Forelimb muscle (tissue), 1 donor: Measurements from ENCODE around the gene WDR62. TPM values are rescaled to one million over a fixed set of nuclear protein-coding genes. Genes with fewer than 3 reads are reported as not detected.

Experiments used
- DNase-seq: peaks from one replicate; pipeline ENCODE4 v3.0.0-alpha.2; 2013; ENCODE audit warnings: low read depth
- polyA plus RNA-seq: library from polyadenylated mRNA; unstranded; fragments of 120-200 nt; gene quantifications from one replicate; pipeline ENCODE4 v1.2.1, GENCODE V29; 2013; ENCODE audit not compliant: insufficient read length

Gene WDR62
- 2.5 TPM for polyA plus RNA-seq

GRCh38 chr19:36054733-36055686 is at the start of gene WDR62:
Gene WDR62 (plus strand): TSS chr19:36054897. CDS start chr19:36054972, 75 bp downstream.
- DNase-seq = no peak

GRCh38 chr19:36006955-36007354 is 47.7 kb upstream of the WDR62 start:
- DNase-seq = no peak

GRCh38 chr19:36008336-36008978 is 46.2 kb upstream of the WDR62 start, which contains the start of gene SYNE4:
Gene SYNE4 (minus strand): TSS chr19:36008813. CDS start chr19:36008681, 132 bp downstream.
- no peak for DNase-seq

GRCh38 chr19:36009220-36009619 is 45.5 kb upstream of the WDR62 start:
- no peak for DNase-seq

- no peak for DNase-seq
Measured at GRCh38 chr19:36009633-36010379, 44.9 kb upstream of the WDR62 start.

- no peak for DNase-seq
Measured at GRCh38 chr19:36010402-36010801, 44.3 kb upstream of the WDR62 start.

- no peak for DNase-seq
Measured at GRCh38 chr19:36013280-36014011, 41.3 kb upstream of the WDR62 start.

- peak; percentile 93 for DNase-seq
Measured at GRCh38 chr19:36014012-36014924, 40.4 kb upstream of the WDR62 start, which contains the start of gene ALKBH6. Gene ALKBH6 (minus strand): TSS chr19:36014213. CDS start chr19:36013397, 816 bp downstream.

- DNase-seq = no peak
Measured at GRCh38 chr19:36019061-36019670, 35.5 kb upstream of the WDR62 start.

GRCh38 chr19:36023432-36023831 is 31.3 kb upstream of the WDR62 start:
- no peak for DNase-seq

GRCh38 chr19:36025541-36025940 is 29.2 kb upstream of the WDR62 start:
- DNase-seq = no peak

- no peak for DNase-seq
Measured at GRCh38 chr19:36026091-36026876, 28.4 kb upstream of the WDR62 start.

- no peak for DNase-seq
Measured at GRCh38 chr19:36027696-36028095, 27.0 kb upstream of the WDR62 start.

GRCh38 chr19:36028313-36029041 is 26.2 kb upstream of the WDR62 start:
- no peak for DNase-seq

- DNase-seq = no peak
Measured at GRCh38 chr19:36030264-36031148, 24.2 kb upstream of the WDR62 start.

- DNase-seq = no peak
Measured at GRCh38 chr19:36031308-36031707, 23.4 kb upstream of the WDR62 start.
